Effector CD4-positive, alpha-beta T cell (primary cell): ENCODE measurements around the gene ANAPC2.

ENCODE experiments used
- DNase-seq: peaks from one replicate; pipeline ENCODE4 v3.0.0-alpha.2; 2020

The ANAPC2 gene

GRCh38 chr9:137191245-137191644 lies 2.9 kb upstream of the ANAPC2 start:
- no peak for DNase-seq

GRCh38 chr9:137190315-137190856 lies 2.0 kb upstream of the ANAPC2 start:
- no peak for DNase-seq

- DNase-seq, result no peak
Observed at GRCh38 chr9:137189297-137190295, 1.2 kb upstream of the ANAPC2 start.

- no peak for DNase-seq
Observed at GRCh38 chr9:137188086-137188489, 272 bp downstream of the ANAPC2 start.

- DNase-seq, result no peak
Observed at GRCh38 chr9:137187386-137187785, 974 bp downstream of the ANAPC2 start.

GRCh38 chr9:137186385-137186784 lies 2.0 kb downstream of the ANAPC2 start:
- DNase-seq, result no peak

- no peak for DNase-seq
Observed at GRCh38 chr9:137185921-137186320, 2.4 kb downstream of the ANAPC2 start.

- no peak for DNase-seq
Observed at GRCh38 chr9:137184881-137185660, 3.3 kb downstream of the ANAPC2 start.

- DNase-seq, result no peak
Observed at GRCh38 chr9:137183980-137184595, 4.3 kb downstream of the ANAPC2 start.

- DNase-seq, result no peak
Observed at GRCh38 chr9:137182836-137183235, 5.5 kb downstream of the ANAPC2 start.

GRCh38 chr9:137181680-137182079 lies 6.7 kb downstream of the ANAPC2 start:
- DNase-seq, result no peak

- no peak for DNase-seq
Observed at GRCh38 chr9:137180491-137180890, 7.9 kb downstream of the ANAPC2 start.

GRCh38 chr9:137179761-137180160 lies 8.6 kb downstream of the ANAPC2 start:
- no peak for DNase-seq

- no peak for DNase-seq
Observed at GRCh38 chr9:137178939-137179630, 9.3 kb downstream of the ANAPC2 start.

GRCh38 chr9:137178201-137178938 lies 10.0 kb downstream of the ANAPC2 start:
- no peak for DNase-seq

- DNase-seq, result no peak
Observed at GRCh38 chr9:137176302-137177182, 11.8 kb downstream of the ANAPC2 start.

GRCh38 chr9:137175345-137175961 lies 12.9 kb downstream of the ANAPC2 start:
- no peak for DNase-seq

GRCh38 chr9:137174722-137175293 lies 13.6 kb downstream of the ANAPC2 start:
- no peak for DNase-seq

GRCh38 chr9:137173796-137174664 lies 14.3 kb downstream of the ANAPC2 start:
- no peak for DNase-seq
